Ammon's horn (tissue), 1 donor: ENCODE data around the gene FDX1.

Experiments used
- DNase-seq: peaks from one replicate; pipeline ENCODE4 v3.0.0-alpha.2; 2016; ENCODE audit warnings: low spot score

FDX1 gene

DNA sequence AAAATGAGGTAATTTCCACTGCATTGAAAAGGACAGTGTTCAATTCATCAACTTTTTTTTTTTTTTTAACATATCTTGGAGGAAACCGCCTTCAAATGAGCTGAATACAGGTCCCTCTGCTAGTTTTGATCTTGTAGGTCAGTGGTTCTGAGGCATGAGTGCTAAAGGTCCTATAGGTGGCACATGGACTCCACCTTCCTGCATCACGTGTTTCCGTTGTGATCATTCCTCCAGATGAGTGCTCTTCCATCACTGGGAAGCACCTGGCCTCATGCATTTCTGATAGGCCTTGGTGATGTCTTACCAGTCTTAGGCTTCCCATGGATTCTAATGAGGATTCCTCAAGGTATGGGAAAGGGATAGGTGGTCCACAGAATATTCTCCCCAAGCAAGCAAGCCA lies 37.8 kb downstream of the FDX1 start:
- DNase-seq = no peak

GRCh38 chr11:110468121-110468520 lies 38.4 kb downstream of the FDX1 start:
- DNase-seq = no peak

- DNase-seq = no peak
Measured at GRCh38 chr11:110469127-110469526, 39.4 kb downstream of the FDX1 start.

- no peak for DNase-seq
Measured at GRCh38 chr11:110470716-110471115, 41.0 kb downstream of the FDX1 start.

GRCh38 chr11:110471371-110471770 lies 41.6 kb downstream of the FDX1 start:
- DNase-seq = no peak

GRCh38 chr11:110472858-110473257 lies 43.1 kb downstream of the FDX1 start:
- DNase-seq = no peak

DNA sequence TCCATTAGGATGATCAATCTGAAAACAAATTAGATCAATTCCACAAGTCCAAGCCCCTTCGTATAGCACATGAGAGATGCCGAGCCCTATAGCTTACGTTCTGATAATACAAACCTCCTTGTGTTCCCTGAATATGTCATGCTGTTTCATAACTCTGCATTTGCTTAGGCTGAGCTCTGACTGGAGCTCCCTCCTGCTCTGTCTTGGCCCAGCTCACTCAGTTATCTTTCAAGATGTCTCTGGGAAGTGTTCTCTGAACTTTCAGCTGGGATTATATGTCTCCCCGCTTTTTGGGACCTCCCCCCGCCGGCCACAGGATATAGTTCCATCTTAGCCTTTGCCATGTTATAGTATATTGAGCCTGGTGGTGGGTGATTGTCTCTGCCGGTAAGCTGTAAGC lies 44.0 kb downstream of the FDX1 start:
- DNase-seq = no peak

GRCh38 chr11:110474578-110474977 lies 44.8 kb downstream of the FDX1 start:
- DNase-seq = no peak

DNA sequence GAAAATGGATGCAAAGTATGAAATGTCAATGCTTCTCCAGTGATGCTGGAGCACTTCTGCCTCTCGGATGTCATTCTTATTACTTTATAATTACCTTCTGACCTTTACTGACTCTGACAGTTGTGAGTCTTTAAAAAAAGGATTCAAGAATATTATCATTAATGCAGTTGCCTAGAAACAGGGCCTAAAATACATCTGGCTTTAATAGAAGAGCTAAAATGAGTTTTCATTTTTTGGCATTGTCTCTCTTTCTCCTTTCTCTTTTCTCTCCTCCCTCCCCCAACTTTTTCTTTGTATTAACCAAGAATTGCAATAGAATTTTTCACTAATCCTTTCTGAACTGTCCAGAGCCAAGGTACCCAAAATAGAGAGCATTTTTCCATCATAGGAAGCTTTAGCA lies 45.9 kb downstream of the FDX1 start:
- no peak for DNase-seq

GRCh38 chr11:110478410-110478809 lies 48.7 kb downstream of the FDX1 start:
- DNase-seq = no peak

DNA sequence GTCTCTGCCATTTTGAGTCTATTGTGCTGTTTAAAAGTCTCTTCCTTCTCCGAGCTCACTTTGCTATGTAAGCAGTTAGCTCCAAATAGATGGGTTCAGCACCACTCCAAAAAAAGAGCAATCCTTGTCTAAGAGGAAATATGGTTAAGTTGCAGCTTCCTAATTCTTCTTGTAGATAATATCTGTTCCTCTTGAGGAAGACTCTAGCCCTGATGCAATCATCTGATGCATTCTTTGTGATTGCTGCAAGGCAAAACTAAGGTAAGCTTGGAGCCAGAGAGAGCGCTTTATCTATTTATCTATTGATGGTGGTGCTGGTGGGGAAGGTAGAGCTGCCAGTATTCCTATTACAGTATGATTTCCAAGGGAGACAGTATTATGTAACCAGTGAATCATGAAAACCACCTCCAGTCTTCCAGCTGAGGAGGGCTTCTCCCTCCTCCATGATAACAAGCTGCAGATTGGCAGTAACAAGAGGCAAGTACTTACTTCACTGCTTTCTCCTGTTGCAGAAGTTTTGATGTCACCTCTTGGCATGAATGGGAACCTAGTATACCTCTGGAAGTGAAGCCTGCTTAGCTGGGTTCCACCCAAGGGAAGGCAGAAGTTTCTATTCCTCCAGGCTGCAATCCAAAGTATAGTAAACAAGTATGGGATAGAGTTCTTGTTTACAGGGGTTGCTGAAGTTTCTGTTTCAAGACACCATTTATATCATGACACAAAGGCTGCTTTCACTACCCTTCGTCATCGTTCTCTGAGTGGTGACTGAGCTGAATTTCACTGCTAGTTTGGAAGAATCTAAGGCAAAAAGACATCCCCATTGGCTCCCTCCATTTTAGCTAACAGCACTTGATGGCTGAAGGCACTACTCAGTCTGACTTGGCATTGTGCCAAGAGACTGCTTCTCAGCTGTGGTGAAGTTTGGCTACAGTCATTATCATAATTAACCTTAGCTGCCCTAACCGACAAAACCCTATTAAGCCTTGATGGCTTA lies 49.7 kb downstream of the FDX1 start:
- peak; percentile 70 for DNase-seq

- no peak for DNase-seq
Measured at GRCh38 chr11:110481523-110481922, 51.8 kb downstream of the FDX1 start.

DNA sequence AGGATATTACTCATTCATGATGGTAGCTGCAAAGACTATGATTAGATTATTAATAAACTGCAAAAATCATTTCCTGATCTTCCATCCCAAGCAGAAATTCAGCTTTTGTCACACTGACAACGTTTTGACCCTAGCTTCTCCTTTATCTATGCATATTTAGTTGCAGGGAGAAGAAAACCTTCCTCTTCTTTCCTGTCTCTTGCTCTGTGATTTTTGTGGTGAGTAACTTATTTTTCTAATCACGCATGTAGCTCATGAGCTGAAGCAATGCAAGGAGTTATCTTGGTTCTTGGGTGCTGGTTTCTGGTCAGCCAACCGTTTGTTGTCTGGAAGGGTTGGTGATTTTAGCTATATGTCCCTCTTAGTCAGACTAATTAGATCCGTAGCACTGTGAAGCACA lies 56.4 kb downstream of the FDX1 start:
- peak; percentile 29 for DNase-seq

DNA sequence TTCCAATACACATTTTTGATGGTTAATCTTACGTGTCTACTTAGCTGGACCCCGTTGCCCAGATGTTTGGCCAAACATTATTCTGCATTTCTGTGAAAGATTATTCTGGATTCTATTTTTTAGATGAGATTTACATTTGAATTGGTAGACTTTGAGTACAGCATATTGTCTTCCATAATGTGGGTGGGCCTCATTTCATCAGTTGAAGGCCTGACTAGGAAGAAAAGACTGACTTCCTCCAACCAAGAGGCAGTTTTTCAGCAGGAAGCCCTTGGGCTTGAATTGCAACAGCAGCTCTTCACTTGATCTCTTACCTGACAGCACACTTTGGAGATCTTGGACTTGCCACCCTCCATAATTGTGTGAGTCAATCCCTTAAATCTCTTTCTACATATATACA lies 58.7 kb downstream of the FDX1 start:
- DNase-seq = no peak

GRCh38 chr11:110490886-110491285 lies 61.1 kb downstream of the FDX1 start:
- no peak for DNase-seq

- no peak for DNase-seq
Measured at GRCh38 chr11:110491577-110492320, 62.0 kb downstream of the FDX1 start.

- DNase-seq = no peak
Measured at GRCh38 chr11:110492321-110492685, 62.6 kb downstream of the FDX1 start.

DNA sequence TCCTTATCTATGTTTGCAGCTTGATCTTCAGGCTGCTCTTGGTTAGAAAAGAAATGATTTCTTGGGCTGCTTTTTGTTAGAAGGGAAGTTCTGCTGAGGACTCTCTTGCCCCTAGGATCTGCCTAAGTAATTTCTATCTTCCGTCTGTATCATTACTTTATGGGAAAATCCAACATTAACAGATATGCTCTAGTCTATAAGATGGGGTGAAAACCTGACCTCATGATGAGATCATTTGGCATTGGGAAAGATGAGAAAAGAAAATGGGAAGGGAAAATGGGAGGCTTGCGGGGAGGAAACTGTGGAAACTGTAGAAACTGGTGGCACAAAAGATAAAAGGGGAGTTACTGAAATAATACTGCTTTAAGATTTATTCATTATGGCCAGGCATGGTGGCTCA lies 63.6 kb downstream of the FDX1 start:
- DNase-seq = no peak

- peak; percentile 42 for DNase-seq
Measured at GRCh38 chr11:110497231-110497978, 67.7 kb downstream of the FDX1 start.

DNA sequence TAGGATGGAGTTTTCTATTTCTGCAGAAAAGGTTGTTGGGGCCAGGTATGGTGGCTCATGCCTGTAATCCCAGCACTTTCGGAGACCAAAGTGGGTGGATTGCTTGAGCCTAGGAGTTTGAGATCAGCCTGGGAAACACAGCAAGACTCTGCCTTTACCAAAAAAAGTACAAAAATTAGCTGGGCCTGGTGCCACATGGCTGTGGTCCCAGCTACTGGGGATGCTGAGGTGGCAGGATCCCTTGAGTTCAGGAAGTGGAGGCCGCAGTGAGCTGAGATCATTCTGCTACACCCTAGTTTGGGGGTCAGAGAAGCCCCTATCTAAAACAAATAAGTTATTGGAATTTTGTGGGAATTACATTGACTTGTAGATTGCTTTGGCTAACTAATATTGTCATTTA lies 71.7 kb downstream of the FDX1 start:
- DNase-seq = no peak

DNA sequence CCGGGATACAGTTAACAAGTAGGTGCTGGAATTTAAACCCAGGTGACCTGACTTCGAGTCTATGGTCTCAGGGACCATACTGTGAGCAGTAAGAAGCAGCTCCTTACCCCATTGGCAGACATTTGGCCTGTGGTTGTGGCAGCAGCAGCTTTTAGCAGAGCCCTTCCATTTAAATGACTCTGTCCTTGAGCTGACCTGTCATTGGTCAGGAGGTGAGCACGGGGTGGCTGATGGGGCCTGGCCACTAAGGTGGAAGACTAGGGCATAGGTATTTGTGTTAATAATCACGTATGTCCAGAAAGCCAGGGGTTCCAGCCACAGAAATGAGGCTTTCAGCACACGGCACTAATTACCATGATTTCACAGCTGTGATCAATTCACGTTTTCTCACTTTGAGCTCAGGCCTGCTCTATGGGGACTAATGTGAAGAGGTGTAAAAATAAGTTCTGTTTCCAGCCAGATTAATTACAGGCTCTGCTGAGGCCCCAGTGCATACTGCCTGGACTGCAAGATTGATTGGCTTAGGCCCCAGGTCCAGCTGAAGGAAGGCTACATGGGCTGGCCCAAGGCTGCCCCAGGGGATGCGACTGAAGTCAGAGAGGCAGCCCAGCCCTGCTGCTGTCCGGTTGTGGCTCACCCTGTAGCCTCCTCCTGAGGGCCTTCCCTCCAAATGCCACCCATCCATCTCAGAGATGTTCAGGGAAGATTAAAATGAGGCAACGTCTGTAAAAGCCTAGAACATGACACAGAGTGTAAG lies 76.0 kb downstream of the FDX1 start:
- no peak for DNase-seq

- no peak for DNase-seq
Measured at GRCh38 chr11:110507328-110507727, 77.6 kb downstream of the FDX1 start.
